Activated CD4-positive, alpha-beta T cell treated with anti-CD3 and anti-CD28 coated beads for 36 hours (primary cell): Measurements from ENCODE around the gene IKZF2. TPM values are rescaled to one million over a fixed set of nuclear protein-coding genes. Genes with fewer than 3 reads are reported as not detected.

Experiments
- ATAC-seq: fragments of 200-7000 bp; cut with Tn5 transposase; one replicate; pipeline ENCODE4 v1.10.0; 2021; ENCODE audit warnings: mild to moderate bottlenecking, moderate library complexity
- CTCF ChIA-PET: fragments of 350-600 bp; sonication (Branson Sonifier 250); formaldehyde crosslinking; loops from one replicate; lab custom pipeline; 2021; ENCODE audit warnings: antibody characterized with exemption; lab: Charles Lee
- POLR2A ChIA-PET: fragments of 350-600 bp; sonication (Branson Sonifier 250); formaldehyde crosslinking; loops from one replicate; lab custom pipeline; 2021; ENCODE audit warnings: antibody characterized with exemption, inconsistent platforms; lab: Charles Lee
- DNase-seq: peaks from one replicate; pipeline ENCODE4 v3.0.0-alpha.2; 2020
- H3K27ac Mint-ChIP-seq: one replicate; pipeline ENCODE4 v1.8.0; 2021; ENCODE audit warnings: mixed read lengths
- H3K27me3 Mint-ChIP-seq: one replicate; pipeline ENCODE4 v1.8.0; 2021; ENCODE audit warnings: mixed read lengths
- H3K36me3 Mint-ChIP-seq: one replicate; pipeline ENCODE4 v1.8.0; 2021; ENCODE audit warnings: low read depth, mixed read lengths
- H3K4me1 Mint-ChIP-seq: one replicate; pipeline ENCODE4 v1.8.0; 2021; ENCODE audit warnings: mixed read lengths
- H3K4me3 Mint-ChIP-seq: one replicate; pipeline ENCODE4 v1.8.0; 2021; ENCODE audit warnings: mild to moderate bottlenecking, moderate library complexity, mixed read lengths
- H3K9me3 Mint-ChIP-seq: one replicate; pipeline ENCODE4 v1.8.0; 2021; ENCODE audit warnings: low read depth, mixed read lengths
- intact Hi-C, 2 experiments: fragments of 100-400 bp; cut with DNase I in 1 of 2; cut with micrococcal nuclease in 1 of 2; formaldehyde crosslinking; loops; one replicate each; pipeline versions ENCODE4 v1.14.2 to v1.15.1; 2022 to 2024; cut with DNase I, micrococcal nuclease
- total RNA-seq, 2 experiments: library from RNA; stranded (reverse); gene quantifications; one replicate each; pipeline ENCODE4 v1.2.3, GENCODE V29; 2021

IKZF2 gene
- total RNA-seq, 2 experiments from 2014 or later, result 6.3 to 8.3 TPM

- CTCF ChIA-PET, result interaction anchor here (1.6 kb wide), 1 partner anchor 24 kb away, joined by 4 read pairs; no protein-coding TSS in a partner anchor
- Mint-ChIP-seq H3K27ac (no peak overlapping the region), H3K9me3 (no peaks in the 10 kb centered on the region), H3K36me3 (no peaks in the 10 kb centered on the region), H3K27me3 (no peaks in the 10 kb centered on the region), H3K4me1 (peaks cover 24% of the 10 kb centered on the region), H3K4me3 (no peak overlapping the region)
- intact Hi-C loops, result no loop called here
- ATAC-seq, result peak; percentile 53
- POLR2A ChIA-PET, result no interaction called here
- DNase-seq, result no peak
Observed at GRCh38 chr2:213125646-213126347, 25.6 kb downstream of the IKZF2 start.

GRCh38 chr2:213122725-213123124 lies 28.7 kb downstream of the IKZF2 start:
- Mint-ChIP-seq H3K27me3 (no peaks in the 10 kb centered on the region), H3K9me3 (no peaks in the 10 kb centered on the region), H3K4me3 (no peak overlapping the region), H3K4me1 (peaks cover 45% of the 10 kb centered on the region), H3K36me3 (no peaks in the 10 kb centered on the region), H3K27ac (no peak overlapping the region)
- ATAC-seq (no peak), DNase-seq (no peak)
- ChIA-PET CTCF (interaction anchor here (0.8 to 1.0 kb wide), 2 partner anchors 20 to 31 kb away, joined by 3 read pairs; no protein-coding TSS in a partner anchor), POLR2A (no interaction called here)
- intact Hi-C loops, result no loop called here

GRCh38 chr2:213121690-213122089 lies 29.7 kb downstream of the IKZF2 start:
- CTCF ChIA-PET, result interaction anchor here (1.3 kb wide), 2 partner anchors 11 to 24 kb away, joined by 3 read pairs; no protein-coding TSS in a partner anchor
- intact Hi-C loops, result no loop called here
- POLR2A ChIA-PET, result no interaction called here
- no peaks in the 10 kb centered on the region for H3K9me3 Mint-ChIP-seq
- ATAC-seq, result no peak
- H3K4me3 Mint-ChIP-seq, result no peak overlapping the region
- H3K36me3 Mint-ChIP-seq, result no peaks in the 10 kb centered on the region
- H3K4me1 Mint-ChIP-seq, result peaks cover 48% of the 10 kb centered on the region
- DNase-seq, result no peak
- no peak overlapping the region for H3K27ac Mint-ChIP-seq
- no peaks in the 10 kb centered on the region for H3K27me3 Mint-ChIP-seq

GRCh38 chr2:213119061-213119809 lies 32.2 kb downstream of the IKZF2 start:
- intact Hi-C loops, result loop anchor here (1.0 to 2.0 kb wide), 5 partner anchors 32 to 97 kb away; no protein-coding TSS in a partner anchor
- ATAC-seq (peak; percentile 92), DNase-seq (peak; percentile 45)
- peaks cover 55% of the 10 kb centered on the region for H3K4me1 Mint-ChIP-seq
- CTCF ChIA-PET, result interaction anchor here (1.0 to 1.1 kb wide), 4 partner anchors 12 to 341 kb away, joined by 3 to 4 read pairs (median 3); no protein-coding TSS in a partner anchor
- POLR2A ChIA-PET, result interaction anchor here (0.6 to 1.0 kb wide), 2 partner anchors 11 to 53 kb away, joined by 3 read pairs; no protein-coding TSS in a partner anchor
- no peaks in the 10 kb centered on the region for H3K27me3 Mint-ChIP-seq
- no peaks in the 10 kb centered on the region for H3K9me3 Mint-ChIP-seq
- peak overlapping the region; percentile 84 for H3K27ac Mint-ChIP-seq
- H3K36me3 Mint-ChIP-seq, result no peaks in the 10 kb centered on the region
- H3K4me3 Mint-ChIP-seq, result peak overlapping the region; percentile 19

GRCh38 chr2:213108308-213108707 lies 43.1 kb downstream of the IKZF2 start:
- H3K27ac Mint-ChIP-seq, result no peak overlapping the region
- no peak overlapping the region for H3K4me3 Mint-ChIP-seq

GRCh38 chr2:213107728-213108127 lies 43.7 kb downstream of the IKZF2 start:
- POLR2A ChIA-PET, result interaction anchor here (0.6 to 0.7 kb wide), 2 partner anchors 40 to 293 kb away, joined by 4 read pairs; no protein-coding TSS in a partner anchor
- no peak for ATAC-seq
- H3K36me3 Mint-ChIP-seq, result no peaks in the 10 kb centered on the region
- peak overlapping the region; percentile 18 for H3K4me3 Mint-ChIP-seq
- H3K27ac Mint-ChIP-seq, result peak overlapping the region; percentile 20
- H3K9me3 Mint-ChIP-seq, result no peaks in the 10 kb centered on the region
- CTCF ChIA-PET, result no interaction called here
- no peak for DNase-seq
- no peaks in the 10 kb centered on the region for H3K27me3 Mint-ChIP-seq
- intact Hi-C loops, result no loop called here
- H3K4me1 Mint-ChIP-seq, result peaks cover 19% of the 10 kb centered on the region

More at GRCh38 chr2:213108308-213108707, 43.1 kb downstream of the IKZF2 start:
- Mint-ChIP-seq H3K27me3 (no peaks in the 10 kb centered on the region), H3K9me3 (no peaks in the 10 kb centered on the region), H3K36me3 (no peaks in the 10 kb centered on the region), H3K4me1 (peaks cover 17% of the 10 kb centered on the region)
- POLR2A ChIA-PET, result no interaction called here
- CTCF ChIA-PET, result no interaction called here
- ATAC-seq, result no peak
- intact Hi-C loops, result no loop called here
- DNase-seq, result no peak

GRCh38 chr2:213105212-213105611 lies 46.2 kb downstream of the IKZF2 start:
- no peak for ATAC-seq
- H3K4me1 Mint-ChIP-seq, result peaks cover 28% of the 10 kb centered on the region
- H3K9me3 Mint-ChIP-seq, result no peaks in the 10 kb centered on the region
- POLR2A ChIA-PET, result no interaction called here
- H3K27ac Mint-ChIP-seq, result no peak overlapping the region
- CTCF ChIA-PET, result no interaction called here
- intact Hi-C loops, result no loop called here
- H3K27me3 Mint-ChIP-seq, result no peaks in the 10 kb centered on the region
- no peak for DNase-seq
- H3K36me3 Mint-ChIP-seq, result no peaks in the 10 kb centered on the region
- H3K4me3 Mint-ChIP-seq, result no peak overlapping the region

- ATAC-seq, result no peak
Observed at GRCh38 chr2:213104903-213105202, 46.6 kb downstream of the IKZF2 start.

GRCh38 chr2:213104092-213104902 lies 47.1 kb downstream of the IKZF2 start:
- Mint-ChIP-seq H3K27ac (peak overlapping the region; percentile 47), H3K36me3 (no peaks in the 10 kb centered on the region), H3K9me3 (no peaks in the 10 kb centered on the region), H3K4me1 (peaks cover 30% of the 10 kb centered on the region), H3K27me3 (no peaks in the 10 kb centered on the region), H3K4me3 (peak overlapping the region; percentile 59)
- ATAC-seq, result peak; percentile 27
- CTCF ChIA-PET, result no interaction called here
- no peak for DNase-seq
- POLR2A ChIA-PET, result no interaction called here
- intact Hi-C loops, result loop anchor here in 1 of 2 experiments (5.0 kb wide), 1 partner anchor 43 kb away; no protein-coding TSS in a partner anchor

More at GRCh38 chr2:213104903-213105202, 46.6 kb downstream of the IKZF2 start:
- Mint-ChIP-seq H3K4me3 (no peak overlapping the region), H3K36me3 (no peaks in the 10 kb centered on the region), H3K9me3 (no peaks in the 10 kb centered on the region), H3K27me3 (no peaks in the 10 kb centered on the region), H3K4me1 (peaks cover 28% of the 10 kb centered on the region), H3K27ac (no peak overlapping the region)
- CTCF ChIA-PET, result no interaction called here
- POLR2A ChIA-PET, result no interaction called here
- intact Hi-C loops, result loop anchor here in 1 of 2 experiments (5.0 kb wide), 1 partner anchor 42 kb away; no protein-coding TSS in a partner anchor
- DNase-seq, result no peak

GRCh38 chr2:213101692-213102460 lies 49.5 kb downstream of the IKZF2 start:
- Mint-ChIP-seq H3K9me3 (no peaks in the 10 kb centered on the region), H3K27ac (peak overlapping the region; percentile 69), H3K36me3 (no peaks in the 10 kb centered on the region), H3K4me3 (no peak overlapping the region), H3K27me3 (no peaks in the 10 kb centered on the region), H3K4me1 (peaks cover 25% of the 10 kb centered on the region)
- POLR2A ChIA-PET, result no interaction called here
- CTCF ChIA-PET, result interaction anchor here (0.6 kb wide), 1 partner anchor 22 kb away, joined by 3 read pairs; no protein-coding TSS in a partner anchor
- ATAC-seq, result peak; percentile 68
- no peak for DNase-seq
- intact Hi-C loops, result loop anchor here in 1 of 2 experiments (5.0 kb wide), 1 partner anchor 45 kb away; no protein-coding TSS in a partner anchor
